GM18505 (cell line): ENCODE results near the gene ATXN1L.
A peak's percentile ranks its signal among the peaks of the same experiment; 100 is the strongest.

Source experiments
- ATAC-seq: cut with Tn5 transposase; IDR thresholded peaks from one replicate; pipeline ENCODE4 v1.9.1; 2021; ENCODE audit not compliant: unreplicated experiment
- POLR2A ChIP-seq: IDR thresholded peaks from 4 replicates; pipeline ENCODE4 v1.6.1; 2011; ENCODE audit warnings: borderline replicate concordance; ENCODE audit not compliant: insufficient read depth, insufficient read length; ENCODE audit errors: extremely low read depth

Gene ATXN1L

GRCh38 chr16:71867939-71868338 lies 22.2 kb downstream of the ATXN1L start:
- no peak for TF ChIP-seq POLR2A
- ATAC-seq: no peak

- TF ChIP-seq POLR2A: no peak
- ATAC-seq: no peak
These were observed 23.3 kb downstream of the ATXN1L start for GRCh38 chr16:71869089-71869488.

- ATAC-seq: no peak
- no peak for TF ChIP-seq POLR2A
These were observed 25.0 kb downstream of the ATXN1L start for GRCh38 chr16:71870818-71871217.

GRCh38 chr16:71873199-71873598 lies 27.4 kb downstream of the ATXN1L start:
- no peak for TF ChIP-seq POLR2A
- no peak for ATAC-seq

- ATAC-seq: no peak
- TF ChIP-seq POLR2A: no peak
These were observed 33.1 kb downstream of the ATXN1L start for GRCh38 chr16:71878911-71879310.

- ATAC-seq: no peak
- TF ChIP-seq POLR2A: no peak
These were observed 34.4 kb downstream of the ATXN1L start for GRCh38 chr16:71880176-71880575.

- ATAC-seq: peak; percentile 46
- no peak for TF ChIP-seq POLR2A
These were observed 36.9 kb downstream of the ATXN1L start for GRCh38 chr16:71882505-71883167.

GRCh38 chr16:71883168-71883848 lies 37.5 kb downstream of the ATXN1L start:
- peak; percentile 44 for ATAC-seq

GRCh38 chr16:71883849-71884638 lies 38.3 kb downstream of the ATXN1L start, which contains the start of gene ZNF821:
Gene ZNF821 (minus strand): TSS chr16:71884182. CDS start chr16:71879946, 4,236 bp downstream.
- TF ChIP-seq POLR2A: peak; percentile 44
- peak; percentile 49 for ATAC-seq

More at GRCh38 chr16:71883168-71883848, 37.5 kb downstream of the ATXN1L start:
- no peak for TF ChIP-seq POLR2A

- ATAC-seq: no peak
- TF ChIP-seq POLR2A: no peak
These were observed 39.5 kb downstream of the ATXN1L start for GRCh38 chr16:71885261-71885650.

- no peak for TF ChIP-seq POLR2A
- ATAC-seq: no peak
These were observed 43.4 kb downstream of the ATXN1L start for GRCh38 chr16:71889147-71889546.

- TF ChIP-seq POLR2A: no peak
- no peak for ATAC-seq
These were observed 48.1 kb downstream of the ATXN1L start for GRCh38 chr16:71893888-71894228.

- no peak for TF ChIP-seq POLR2A
- ATAC-seq: peak; percentile 4
These were observed 48.6 kb downstream of the ATXN1L start for GRCh38 chr16:71894229-71894920.

- peak; percentile 86 for TF ChIP-seq POLR2A
- ATAC-seq: peak; percentile 83
These were observed 49.3 kb downstream of the ATXN1L start, which contains the start of gene IST1 for GRCh38 chr16:71894921-71895678. Gene IST1 (plus strand): TSS chr16:71895531. CDS start chr16:71915641, 20,110 bp downstream.
